HAP-1 (cell line): ENCODE results near the gene N4BP2L1.

Experiments used
- DNase-seq, 2 experiments: peaks; one replicate each; pipeline ENCODE4 v3.0.0-alpha.2; 2016 to 2020; ENCODE audit warnings: low spot score in 2 of 2
- H3K27me3 ChIP-seq: fragments of 250-450 bp; sonication (Bioruptor Pico); 2 replicates; pipeline ENCODE4 v1.5.1; 2020; ENCODE audit warnings: low read depth, mild to moderate bottlenecking, moderate library complexity
- H3K36me3 ChIP-seq: fragments of 250-450 bp; sonication (Bioruptor Pico); replicated peaks from 2 replicates; pipeline ENCODE4 v1.5.1; 2020; ENCODE audit warnings: mild to moderate bottlenecking
- H3K4me1 ChIP-seq: fragments of 250-450 bp; sonication (Bioruptor Pico); 2 replicates; pipeline ENCODE4 v1.5.1; 2020; ENCODE audit warnings: mild to moderate bottlenecking
- H3K4me3 ChIP-seq: fragments of 250-450 bp; sonication (Bioruptor Pico); 2 replicates; pipeline ENCODE4 v1.5.1; 2020; ENCODE audit warnings: mild to moderate bottlenecking, moderate library complexity
- H3K9me3 ChIP-seq: fragments of 250-450 bp; sonication (Bioruptor Pico); 2 replicates; pipeline ENCODE4 v1.5.1; 2020; ENCODE audit warnings: mild to moderate bottlenecking, moderate library complexity
- in situ Hi-C: fragments of 300-500 bp; cut with MboI; formaldehyde crosslinking; loops from 3 replicates; pipeline ENCODE4 v1.14.3; 2020; ENCODE audit warnings: low sequenced_read_pairs, inconsistent platforms, mixed read lengths

The N4BP2L1 gene

GRCh38 chr13:32426990-32427851 lies 709 bp downstream of the N4BP2L1 start:
- Histone ChIP-seq H3K27me3 (no peaks in the 10 kb centered on the region), H3K4me1 (peaks cover 13% of the 10 kb centered on the region), H3K4me3 (peak overlapping the region; percentile 56), H3K36me3 (no peaks in the 10 kb centered on the region; the same call in 1 of the 2 replicates), H3K9me3 (no peaks in the 10 kb centered on the region)
- peak in 1 of 2 experiments; percentile 61 for DNase-seq
- in situ Hi-C loops: no loop called here

DNA sequence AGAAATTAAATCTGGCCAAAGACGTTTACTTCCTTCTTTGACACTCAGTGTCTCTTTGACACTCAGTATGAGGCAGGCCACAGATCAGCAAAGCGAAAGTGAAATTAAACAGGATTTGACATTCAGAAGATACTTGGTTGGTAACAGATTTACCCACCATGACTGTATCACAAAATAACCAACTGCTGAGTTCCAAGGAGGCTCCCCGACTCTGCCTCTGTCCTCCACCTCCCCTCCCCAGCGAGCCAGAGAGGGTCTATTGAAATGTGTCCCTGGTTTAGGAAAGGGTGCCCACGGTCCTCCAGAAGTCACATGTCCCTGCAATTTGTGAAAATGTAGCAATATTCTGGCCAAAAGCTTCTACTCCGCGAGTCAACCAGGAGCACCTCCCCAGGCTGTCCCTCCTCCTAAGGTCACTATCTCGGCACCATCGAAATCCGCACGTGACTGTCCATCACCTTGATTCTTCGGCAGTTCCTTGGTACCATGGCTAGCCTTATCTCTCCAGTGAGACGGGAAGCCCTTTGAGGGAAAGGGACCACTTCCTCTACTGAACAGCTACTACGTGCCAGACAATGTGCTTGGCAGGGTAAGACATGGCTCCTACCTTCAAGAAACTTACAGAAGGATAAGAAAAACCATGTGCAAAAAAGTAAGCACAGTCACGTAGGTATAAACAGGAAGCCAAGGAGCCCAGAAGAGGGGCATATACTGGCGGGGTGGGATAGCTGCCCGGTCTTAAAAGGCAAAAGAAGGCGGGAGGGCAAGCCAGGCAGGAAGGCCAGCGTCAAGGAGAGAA lies 1.5 kb downstream of the N4BP2L1 start:
- no peaks in the 10 kb centered on the region; the same call in 1 of the 2 replicates for H3K36me3 ChIP-seq
- H3K4me1 ChIP-seq: peaks cover 13% of the 10 kb centered on the region
- no peaks in the 10 kb centered on the region for H3K27me3 ChIP-seq
- no peak for DNase-seq
- H3K4me3 ChIP-seq: peak overlapping the region; percentile 56
- H3K9me3 ChIP-seq: no peaks in the 10 kb centered on the region
- in situ Hi-C loops: no loop called here

DNA sequence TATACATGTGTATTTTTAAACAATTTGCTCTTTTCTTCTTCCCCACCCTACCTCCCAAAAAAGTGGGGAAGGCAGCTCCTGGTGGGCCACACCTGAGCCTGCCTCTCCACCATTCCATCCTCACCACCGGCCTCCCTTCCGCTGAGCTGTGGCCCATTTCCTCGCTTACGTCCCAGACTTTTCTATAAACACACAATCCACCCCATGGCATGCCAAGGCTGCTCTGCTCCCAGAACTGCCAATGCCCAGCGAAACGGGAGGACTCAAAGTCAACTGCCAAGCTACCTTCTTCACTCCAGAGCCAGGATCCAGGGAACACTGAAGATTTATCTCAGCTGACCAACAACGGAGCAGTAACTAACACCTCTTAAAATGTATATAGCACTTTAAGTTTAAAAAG lies 2.8 kb downstream of the N4BP2L1 start:
- H3K36me3 ChIP-seq: no peaks in the 10 kb centered on the region; the same call in 1 of the 2 replicates
- H3K4me1 ChIP-seq: peaks cover 13% of the 10 kb centered on the region
- DNase-seq: no peak
- no peak overlapping the region for H3K4me3 ChIP-seq
- no peaks in the 10 kb centered on the region for H3K27me3 ChIP-seq
- in situ Hi-C loops: no loop called here
- no peaks in the 10 kb centered on the region for H3K9me3 ChIP-seq

GRCh38 chr13:32423592-32423991 lies 4.3 kb downstream of the N4BP2L1 start:
- Histone ChIP-seq H3K4me1 (peaks cover 13% of the 10 kb centered on the region), H3K36me3 (no peaks in the 10 kb centered on the region; the same call in 1 of the 2 replicates), H3K4me3 (no peak overlapping the region), H3K9me3 (peaks cover 5% of the 10 kb centered on the region; the same call in 1 of the 2 replicates), H3K27me3 (no peaks in the 10 kb centered on the region)
- no peak for DNase-seq
- in situ Hi-C loops: no loop called here

DNA sequence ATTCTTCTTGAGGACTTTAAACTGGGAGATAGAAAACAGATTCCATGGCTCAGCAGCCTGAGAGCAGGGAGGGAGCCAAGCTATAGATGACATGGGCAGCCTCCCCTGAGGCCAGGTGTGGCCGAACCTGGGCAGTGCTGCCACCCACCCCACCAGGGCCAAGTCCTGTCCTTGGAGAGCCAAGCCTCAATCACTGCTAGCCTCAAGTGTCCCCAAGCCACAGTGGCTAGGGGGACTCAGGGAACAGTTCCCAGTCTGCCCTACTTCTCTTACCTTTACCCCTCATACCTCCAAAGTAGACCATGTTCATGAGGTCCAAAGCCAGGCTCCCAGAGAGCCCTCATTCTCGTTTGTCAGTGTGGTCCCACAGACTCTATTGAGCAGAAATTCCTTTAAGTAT lies 8.1 kb downstream of the N4BP2L1 start:
- Histone ChIP-seq H3K36me3 (no peaks in the 10 kb centered on the region; the same call in 1 of the 2 replicates), H3K9me3 (peaks cover 5% of the 10 kb centered on the region; the same call in 1 of the 2 replicates), H3K4me1 (no peaks in the 10 kb centered on the region), H3K4me3 (no peak overlapping the region), H3K27me3 (no peaks in the 10 kb centered on the region)
- in situ Hi-C loops: no loop called here
- DNase-seq: no peak

GRCh38 chr13:32417995-32418394 lies 9.9 kb downstream of the N4BP2L1 start:
- no peaks in the 10 kb centered on the region for H3K27me3 ChIP-seq
- H3K9me3 ChIP-seq: peaks cover 5% of the 10 kb centered on the region; the same call in 1 of the 2 replicates
- in situ Hi-C loops: no loop called here
- H3K4me3 ChIP-seq: no peak overlapping the region
- H3K4me1 ChIP-seq: no peaks in the 10 kb centered on the region
- no peak for DNase-seq
- H3K36me3 ChIP-seq: no peaks in the 10 kb centered on the region

DNA sequence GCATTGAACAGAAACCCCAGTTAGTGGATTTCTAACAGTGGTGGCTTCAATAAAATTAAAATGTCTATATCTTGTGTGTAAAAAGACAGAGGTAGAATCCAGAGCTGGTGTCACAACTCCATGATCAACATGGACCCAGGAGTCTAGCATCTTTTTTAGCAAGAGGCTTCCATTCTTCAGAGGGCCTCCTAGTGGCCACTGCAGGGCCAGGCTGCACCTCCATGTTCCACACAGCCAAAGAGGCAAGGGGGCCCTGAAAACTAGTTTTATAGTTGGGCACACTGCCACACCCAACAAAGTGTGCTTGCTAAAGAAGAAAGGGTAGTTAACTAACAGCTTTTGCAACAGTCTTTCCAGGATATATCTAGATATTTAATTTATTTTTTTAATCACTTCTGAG lies 12.9 kb downstream of the N4BP2L1 start:
- H3K9me3 ChIP-seq: peaks cover 5% of the 10 kb centered on the region; the same call in 1 of the 2 replicates
- H3K27me3 ChIP-seq: no peaks in the 10 kb centered on the region
- in situ Hi-C loops: no loop called here
- H3K4me1 ChIP-seq: no peaks in the 10 kb centered on the region
- DNase-seq: peak in 1 of 2 experiments; percentile 43
- no peaks in the 10 kb centered on the region for H3K36me3 ChIP-seq
- H3K4me3 ChIP-seq: no peak overlapping the region

DNA sequence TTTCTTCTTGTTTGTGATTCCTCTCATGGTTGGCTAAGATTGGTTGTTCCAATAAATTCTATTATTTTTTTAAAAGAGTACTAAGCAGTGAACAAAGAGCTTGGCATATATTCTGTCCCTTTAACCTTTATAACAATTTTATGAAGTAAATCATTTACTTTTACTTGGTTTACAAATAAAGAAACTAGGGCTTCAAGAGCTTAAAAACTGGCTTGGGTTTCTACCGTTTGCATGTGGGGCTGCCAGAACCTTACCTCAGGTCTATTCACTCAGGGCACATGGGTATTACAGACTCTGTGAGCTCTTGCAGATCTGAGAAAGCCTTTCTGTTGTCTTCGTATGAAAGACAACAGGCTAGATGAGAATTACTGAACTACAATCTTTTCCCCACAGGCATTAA lies 13.3 kb downstream of the N4BP2L1 start:
- in situ Hi-C loops: no loop called here
- Histone ChIP-seq H3K4me1 (no peaks in the 10 kb centered on the region), H3K27me3 (no peaks in the 10 kb centered on the region), H3K9me3 (peaks cover 2% of the 10 kb centered on the region; the same call in 1 of the 2 replicates), H3K36me3 (no peaks in the 10 kb centered on the region), H3K4me3 (no peak overlapping the region)
- DNase-seq: no peak

DNA sequence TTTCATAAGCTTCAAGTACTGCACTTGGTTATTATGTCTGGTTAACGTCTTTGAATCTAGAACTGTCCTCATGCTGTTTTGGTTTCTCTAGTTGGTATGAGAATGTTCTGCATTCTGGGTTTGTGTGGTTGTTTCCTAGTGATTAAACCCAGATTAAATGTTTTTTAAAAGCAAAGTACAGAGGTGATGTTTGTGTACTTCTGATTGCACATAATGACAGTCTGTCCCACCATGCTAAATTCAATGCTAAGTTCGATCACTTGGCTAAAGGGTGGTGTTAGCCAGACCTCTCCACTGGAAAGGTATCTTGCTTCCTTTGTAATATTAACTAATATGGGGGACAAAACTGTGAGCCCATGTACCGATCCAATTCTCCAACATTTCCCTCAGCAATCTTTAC lies 14.6 kb downstream of the N4BP2L1 start:
- in situ Hi-C loops: no loop called here
- no peak for DNase-seq

GRCh38 chr13:32409561-32410421 lies 18.1 kb downstream of the N4BP2L1 start:
- Histone ChIP-seq H3K27me3 (no peaks in the 10 kb centered on the region), H3K4me3 (no peak overlapping the region), H3K9me3 (no peaks in the 10 kb centered on the region), H3K36me3 (no peaks in the 10 kb centered on the region), H3K4me1 (peaks cover 11% of the 10 kb centered on the region)
- no peak for DNase-seq
- in situ Hi-C loops: no loop called here

More for the DNA sequence above, 14.6 kb downstream of the N4BP2L1 start:
- Histone ChIP-seq H3K27me3 (no peaks in the 10 kb centered on the region), H3K4me3 (no peak overlapping the region), H3K4me1 (peaks cover 11% of the 10 kb centered on the region), H3K36me3 (no peaks in the 10 kb centered on the region), H3K9me3 (no peaks in the 10 kb centered on the region)

DNA sequence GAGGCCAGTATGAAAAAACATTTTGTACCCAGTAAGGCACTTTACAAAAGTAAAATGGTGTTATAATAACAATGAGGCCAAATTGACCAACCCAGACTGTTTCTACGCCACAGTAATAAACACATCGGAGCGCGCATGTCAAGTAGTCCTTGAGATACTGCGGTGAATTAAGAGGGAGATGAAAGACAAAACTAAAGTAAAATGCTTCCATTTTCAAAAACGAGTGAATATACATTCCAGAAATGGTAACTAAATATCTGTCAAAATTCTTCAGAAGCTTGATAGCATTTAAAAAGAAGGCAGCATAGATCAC lies 19.0 kb downstream of the N4BP2L1 start:
- H3K4me1 ChIP-seq: peaks cover 11% of the 10 kb centered on the region
- H3K9me3 ChIP-seq: no peaks in the 10 kb centered on the region
- in situ Hi-C loops: no loop called here
- no peaks in the 10 kb centered on the region for H3K27me3 ChIP-seq
- no peak overlapping the region for H3K4me3 ChIP-seq
- no peaks in the 10 kb centered on the region for H3K36me3 ChIP-seq
- peak in 1 of 2 experiments; percentile 21 for DNase-seq

GRCh38 chr13:32408296-32409000 lies 19.5 kb downstream of the N4BP2L1 start:
- Histone ChIP-seq H3K36me3 (no peaks in the 10 kb centered on the region), H3K4me1 (peaks cover 11% of the 10 kb centered on the region), H3K4me3 (no peak overlapping the region), H3K9me3 (no peaks in the 10 kb centered on the region), H3K27me3 (no peaks in the 10 kb centered on the region)
- in situ Hi-C loops: no loop called here
- no peak for DNase-seq

- in situ Hi-C loops: no loop called here
These were observed 20.1 kb downstream of the N4BP2L1 start for GRCh38 chr13:32407854-32408253.

More at GRCh38 chr13:32407854-32408253, 20.1 kb downstream of the N4BP2L1 start:
- H3K4me1 ChIP-seq: peaks cover 11% of the 10 kb centered on the region
- no peaks in the 10 kb centered on the region for H3K9me3 ChIP-seq
- H3K27me3 ChIP-seq: no peaks in the 10 kb centered on the region
- H3K4me3 ChIP-seq: no peak overlapping the region
- no peaks in the 10 kb centered on the region for H3K36me3 ChIP-seq
- DNase-seq: no peak
